HepG2 (cell line): ENCODE measurements around the gene VPS13D. TPM values are rescaled to one million over a fixed set of nuclear protein-coding genes. Genes with fewer than 3 reads are reported as not detected.

Experiments
- ATF1 ChIP-seq: IDR thresholded peaks from 2 replicates; pipeline ENCODE4 v1.6.1; 2016; ENCODE audit warnings: mild to moderate bottlenecking, control low read depth
- HHEX ChIP-seq: IDR thresholded peaks from 2 replicates; pipeline ENCODE4 v1.6.1; 2016; ENCODE audit warnings: control low read depth
- HMG20A ChIP-seq: IDR thresholded peaks from 2 replicates; pipeline ENCODE4 v1.6.1; 2016; ENCODE audit warnings: borderline replicate concordance
- MEIS1 ChIP-seq: sonication (generic); formaldehyde crosslinking; IDR thresholded peaks from 2 replicates; pipeline ENCODE4 v1.9.0; 2021; ENCODE audit warnings: mild to moderate bottlenecking, missing genetic modification reagents, moderate library complexity, borderline replicate concordance
- NR3C1 ChIP-seq: sonication (generic); formaldehyde crosslinking; IDR thresholded peaks from 2 replicates; pipeline ENCODE4 v1.4.0; 2020; ENCODE audit warnings: missing genetic modification reagents
- PITX1 ChIP-seq: sonication (generic); formaldehyde crosslinking; IDR thresholded peaks from 2 replicates; pipeline ENCODE4 v1.5.1; 2020; ENCODE audit warnings: mild to moderate bottlenecking, missing genetic modification reagents
- PPARG ChIP-seq: conservative IDR thresholded peaks from 2 replicates; pipeline ENCODE4 v1.6.1; 2016; ENCODE audit warnings: missing biosample characterization, missing genetic modification reagents
- RARG ChIP-seq: sonication (generic); formaldehyde crosslinking; IDR thresholded peaks from 2 replicates; pipeline ENCODE4 v1.4.0; 2020; ENCODE audit warnings: low read depth, mild to moderate bottlenecking, missing genetic modification reagents
- ZBTB40 ChIP-seq, 2 experiments: fragments of 450-650 bp in 1 of 2; sonication (generic) in 1 of 2; formaldehyde crosslinking in 1 of 2; IDR thresholded peaks; 2 replicates each; pipeline versions ENCODE4 v1.6.1 to v1.8.0; 2016 to 2022; ENCODE audit warnings: antibody characterized with exemption in 1 of 2, mild to moderate bottlenecking in 1 of 2, missing genetic modification reagents in 1 of 2
- ZMAT5 ChIP-seq: sonication (generic); formaldehyde crosslinking; IDR thresholded peaks from 2 replicates; pipeline ENCODE4 v1.5.0; 2020; ENCODE audit warnings: mild to moderate bottlenecking, low read depth, missing genetic modification reagents, borderline replicate concordance
- ZNF160 ChIP-seq: sonication (generic); formaldehyde crosslinking; IDR thresholded peaks from 2 replicates; pipeline ENCODE4 v1.8.0; 2022; ENCODE audit warnings: mild to moderate bottlenecking, inconsistent platforms, missing genetic modification reagents
- ZNF292 ChIP-seq: sonication (generic); formaldehyde crosslinking; IDR thresholded peaks from 2 replicates; pipeline ENCODE4 v1.8.1; 2022; ENCODE audit warnings: mild to moderate bottlenecking, low read depth, missing genetic modification reagents, borderline replicate concordance
- ZSCAN29 ChIP-seq: sonication (generic); formaldehyde crosslinking; conservative IDR thresholded peaks from 2 replicates; pipeline ENCODE4 v1.4.0; 2020; ENCODE audit warnings: mild to moderate bottlenecking, missing genetic modification reagents
- polyA plus RNA-seq, 8 experiments: library from polyadenylated mRNA; depleted of rRNA in 3 of 8; stranded (reverse) in 7 of 8; unstranded in 1 of 8; fragments of >200 nt; fragmentation: Illumina TruSeq in 4 of 8; extraction: Trizol in 4 of 8; gene quantifications; 2 replicates each; pipeline versions ENCODE4 v1.2.1 to v1.2.3, GENCODE V29; 2011 to 2016; ENCODE audit warnings: low read depth in 4 of 8, missing spikeins in 1 of 8, mixed read lengths in 1 of 8; ENCODE audit not compliant: insufficient read depth in 1 of 8
- total RNA-seq, 5 experiments: library from RNA; depleted of rRNA; stranded (reverse); fragments of >200 nt; fragmentation: Illumina TruSeq; extraction: Trizol; gene quantifications; 2 replicates each; pipeline ENCODE4 v1.2.3, GENCODE V29; 2016; ENCODE audit warnings: low read depth in 1 of 5
- TF ChIP-seq, protein P1 (sequence below): sonication (generic); formaldehyde crosslinking; IDR thresholded peaks from 2 replicates; pipeline ENCODE4 v1.5.0; 2020; ENCODE audit warnings: mild to moderate bottlenecking, missing genetic modification reagents, borderline replicate concordance

Gene VPS13D
- total and polyA plus RNA-seq, 2 of the 13 experiments (the other 11 are each of a cell fraction or from before 2014, with no cell fraction given), result 8.6 to 13.9 TPM

- TF ChIP-seq RARG (CRISPR knock-in tag) (no peak), HHEX (CRISPR knock-in tag) (0 out of 2 replicates have a peak, but pooled peaks have one; percentile 58), ZNF292 (peak; percentile 59; the same call in 1 of the 2 replicates), MEIS1 (CRISPR knock-in tag) (no peak; the same call in 1 of the 2 replicates), ZSCAN29 (peak; percentile 60; the same call in 1 of the 2 replicates), NR3C1 (CRISPR knock-in tag) (no peak), ATF1 (CRISPR knock-in tag) (0 out of 2 replicates have a peak, but pooled peaks have one; percentile 39), ZNF160 (CRISPR knock-in tag) (no peak), ZMAT5 (no peak), PITX1 (CRISPR knock-in tag) (peak; percentile 21; the same call in 1 of the 2 replicates), PPARG (peak; percentile 95), HMG20A (CRISPR knock-in tag) (peak; percentile 93), ZBTB40 (IDR thresholded peaks at IDR 0.05) (no peak), ZBTB40 (CRISPR knock-in tag; IDR thresholded peaks at IDR 0.05) (no peak)
- TF ChIP-seq, protein P1, sequence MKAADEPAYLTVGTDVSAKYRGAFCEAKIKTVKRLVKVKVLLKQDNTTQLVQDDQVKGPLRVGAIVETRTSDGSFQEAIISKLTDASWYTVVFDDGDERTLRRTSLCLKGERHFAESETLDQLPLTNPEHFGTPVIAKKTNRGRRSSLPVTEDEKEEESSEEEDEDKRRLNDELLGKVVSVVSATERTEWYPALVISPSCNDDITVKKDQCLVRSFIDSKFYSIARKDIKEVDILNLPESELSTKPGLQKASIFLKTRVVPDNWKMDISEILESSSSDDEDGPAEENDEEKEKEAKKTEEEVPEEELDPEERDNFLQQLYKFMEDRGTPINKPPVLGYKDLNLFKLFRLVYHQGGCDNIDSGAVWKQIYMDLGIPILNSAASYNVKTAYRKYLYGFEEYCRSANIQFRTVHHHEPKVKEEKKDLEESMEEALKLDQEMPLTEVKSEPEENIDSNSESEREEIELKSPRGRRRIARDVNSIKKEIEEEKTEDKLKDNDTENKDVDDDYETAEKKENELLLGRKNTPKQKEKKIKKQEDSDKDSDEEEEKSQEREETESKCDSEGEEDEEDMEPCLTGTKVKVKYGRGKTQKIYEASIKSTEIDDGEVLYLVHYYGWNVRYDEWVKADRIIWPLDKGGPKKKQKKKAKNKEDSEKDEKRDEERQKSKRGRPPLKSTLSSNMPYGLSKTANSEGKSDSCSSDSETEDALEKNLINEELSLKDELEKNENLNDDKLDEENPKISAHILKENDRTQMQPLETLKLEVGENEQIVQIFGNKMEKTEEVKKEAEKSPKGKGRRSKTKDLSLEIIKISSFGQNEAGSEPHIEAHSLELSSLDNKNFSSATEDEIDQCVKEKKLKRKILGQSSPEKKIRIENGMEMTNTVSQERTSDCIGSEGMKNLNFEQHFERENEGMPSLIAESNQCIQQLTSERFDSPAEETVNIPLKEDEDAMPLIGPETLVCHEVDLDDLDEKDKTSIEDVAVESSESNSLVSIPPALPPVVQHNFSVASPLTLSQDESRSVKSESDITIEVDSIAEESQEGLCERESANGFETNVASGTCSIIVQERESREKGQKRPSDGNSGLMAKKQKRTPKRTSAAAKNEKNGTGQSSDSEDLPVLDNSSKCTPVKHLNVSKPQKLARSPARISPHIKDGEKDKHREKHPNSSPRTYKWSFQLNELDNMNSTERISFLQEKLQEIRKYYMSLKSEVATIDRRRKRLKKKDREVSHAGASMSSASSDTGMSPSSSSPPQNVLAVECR, result peak; percentile 67; the same call in 1 of the 2 replicates
Observed at GRCh38 chr1:12453400-12454343, 223.8 kb downstream of the VPS13D start (continued).
